Peyer's patch (tissue), 4 donors: ENCODE results near the gene FAM120B. TPM values are rescaled to one million over a fixed set of nuclear protein-coding genes. Genes with fewer than 3 reads are reported as not detected.

ENCODE experiments used
- DNase-seq, 3 donors: peaks; one replicate each; pipeline ENCODE4 v3.0.0-alpha.2; 2017 to 2019
- H3K27ac ChIP-seq, 4 donors: fragments of 200-600 bp; sonication (generic); one replicate each; pipeline ENCODE4 v1.5.1; 2016 to 2019
- H3K27me3 ChIP-seq, 2 donors: fragments of 200-600 bp; sonication (generic); one replicate each; pipeline ENCODE4 v1.5.1; 2019
- H3K36me3 ChIP-seq, 3 donors: fragments of 200-600 bp; sonication (generic); one replicate each; pipeline ENCODE4 v1.5.1; 2016 to 2019
- H3K4me1 ChIP-seq, 4 donors: fragments of 200-600 bp; sonication (generic); one replicate each; pipeline ENCODE4 v1.5.1; 2016 to 2019
- H3K4me3 ChIP-seq, 4 donors: fragments of 200-600 bp; sonication (generic); 1 replicate in 3 of 4; 2 replicates in 1 of 4; pipeline ENCODE4 v1.5.1; 2016 to 2019; ENCODE audit warnings: mild to moderate bottlenecking in 1 of 4
- H3K9me3 ChIP-seq, 4 donors: fragments of 200-600 bp; sonication (generic); one replicate each; pipeline ENCODE4 v1.5.1; 2016 to 2019; ENCODE audit warnings: mild to moderate bottlenecking in 1 of 4
- CTCF ChIP-seq, 6 experiments: fragments of 450-650 bp in 4 of 6; fragments of 200-600 bp in 2 of 6; sonication (generic) in 1 of 6; IDR thresholded peaks; one replicate each; pipeline ENCODE4 v1.5.1; 2017 to 2019; ENCODE audit warnings: antibody characterized with exemption in 6 of 6, mild to moderate bottlenecking in 3 of 6, moderate library complexity in 1 of 6
- POLR2A ChIP-seq, 2 donors: fragments of 450-650 bp; IDR thresholded peaks; one replicate each; pipeline ENCODE4 v1.5.1; 2017; ENCODE audit warnings: antibody characterized with exemption in 2 of 2, mild to moderate bottlenecking in 2 of 2, moderate library complexity in 2 of 2
- total RNA-seq, 4 donors: library from RNA; depleted of rRNA; stranded (reverse); fragments of >200 nt; gene quantifications; one replicate each; pipeline ENCODE4 v1.1.0, GENCODE V29; 2016

FAM120B gene
- total RNA-seq, 4 donors from 2014 or later: 22.1 to 50.3 (median 38.1) TPM

GRCh38 chr6:170270984-170271593 is 35.5 kb upstream of the FAM120B start:
- H3K4me1 ChIP-seq: peaks cover 0 to 7% (median 2%) of the 10 kb centered on the region in 4 donors
- no peak overlapping the region for H3K4me3 ChIP-seq
- H3K36me3 ChIP-seq: no peaks in the 10 kb centered on the region
- no peak for DNase-seq
- no peaks in the 10 kb centered on the region for H3K9me3 ChIP-seq
- no peak for TF ChIP-seq CTCF (IDR thresholded peaks at IDR 0.05)
- no peak for TF ChIP-seq POLR2A (IDR thresholded peaks at IDR 0.05)
- peak overlapping the region in 1 of 4 donors; percentile 60 for H3K27ac ChIP-seq
- H3K27me3 ChIP-seq: no peaks in the 10 kb centered on the region

GRCh38 chr6:170271771-170272314 is 34.7 kb upstream of the FAM120B start:
- H3K9me3 ChIP-seq: no peaks in the 10 kb centered on the region
- H3K4me3 ChIP-seq: peak overlapping the region in 2 of 4 donors; percentile 25 to 35
- no peaks in the 10 kb centered on the region for H3K27me3 ChIP-seq
- H3K4me1 ChIP-seq: peaks cover 0 to 7% (median 2%) of the 10 kb centered on the region in 4 donors
- no peak for TF ChIP-seq POLR2A (IDR thresholded peaks at IDR 0.05)
- no peak for TF ChIP-seq CTCF (IDR thresholded peaks at IDR 0.05)
- peak in 2 of 3 donors; percentile 81 to 84 for DNase-seq
- peak overlapping the region in 1 of 4 donors; percentile 60 for H3K27ac ChIP-seq
- H3K36me3 ChIP-seq: no peaks in the 10 kb centered on the region

- Histone ChIP-seq H3K27me3 (no peaks in the 10 kb centered on the region), H3K36me3 (no peaks in the 10 kb centered on the region), H3K4me1 (peaks cover 0 to 7% (median 3%) of the 10 kb centered on the region in 4 donors), H3K4me3 (peak overlapping the region in 2 of 4 donors; percentile 25 to 35), H3K27ac (peak overlapping the region in 1 of 4 donors; percentile 60), H3K9me3 (no peaks in the 10 kb centered on the region)
- TF ChIP-seq CTCF (IDR thresholded peaks at IDR 0.05) (no peak), POLR2A (IDR thresholded peaks at IDR 0.05) (no peak)
- no peak for DNase-seq
Observed at GRCh38 chr6:170272341-170273065, 34.1 kb upstream of the FAM120B start.

GRCh38 chr6:170273191-170273590 is 33.4 kb upstream of the FAM120B start:
- TF ChIP-seq POLR2A (IDR thresholded peaks at IDR 0.05): no peak
- no peak for TF ChIP-seq CTCF (IDR thresholded peaks at IDR 0.05)

GRCh38 chr6:170273681-170274080 is 32.9 kb upstream of the FAM120B start:
- peaks cover 0 to 7% (median 3%) of the 10 kb centered on the region in 4 donors for H3K4me1 ChIP-seq
- no peaks in the 10 kb centered on the region for H3K36me3 ChIP-seq
- TF ChIP-seq CTCF (IDR thresholded peaks at IDR 0.05) (no peak), POLR2A (IDR thresholded peaks at IDR 0.05) (no peak)
- DNase-seq: no peak
- H3K9me3 ChIP-seq: no peaks in the 10 kb centered on the region
- H3K27ac ChIP-seq: no peak overlapping the region
- H3K4me3 ChIP-seq: no peak overlapping the region
- no peaks in the 10 kb centered on the region for H3K27me3 ChIP-seq

More at GRCh38 chr6:170273191-170273590, 33.4 kb upstream of the FAM120B start:
- DNase-seq: no peak
- Histone ChIP-seq H3K27me3 (no peaks in the 10 kb centered on the region), H3K27ac (no peak overlapping the region), H3K4me3 (no peak overlapping the region), H3K9me3 (no peaks in the 10 kb centered on the region), H3K4me1 (peaks cover 0 to 7% (median 3%) of the 10 kb centered on the region in 4 donors), H3K36me3 (no peaks in the 10 kb centered on the region)
